ENCODE measurements around the gene TXNDC8.

TXNDC8 gene

DNA sequence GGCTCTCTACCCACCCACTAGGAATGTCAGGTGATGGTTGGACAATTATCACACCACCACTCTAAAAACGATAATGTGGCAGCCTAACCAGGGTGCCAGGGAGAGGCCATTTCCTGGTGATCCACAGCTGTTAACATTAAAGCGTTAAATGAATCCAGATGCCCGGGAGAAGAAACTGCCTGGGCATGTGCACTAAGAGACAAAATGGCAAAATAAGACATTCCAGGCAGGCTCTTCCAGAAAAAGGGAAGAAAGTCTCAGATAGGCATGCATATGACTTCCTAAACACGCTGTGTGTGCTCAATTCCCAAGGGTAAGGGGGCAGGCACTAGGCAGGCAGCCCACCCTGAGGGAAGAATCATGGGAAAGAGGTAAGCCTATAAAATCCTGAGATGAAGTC, 76.8 kb downstream of the TXNDC8 start:
- no peaks in the 10 kb centered on the region for H3K27me3 ChIP-seq
- H3K4me3 ChIP-seq: no peak overlapping the region
- H3K36me3 ChIP-seq: no peaks in the 10 kb centered on the region
- H3K9me3 ChIP-seq: no peaks in the 10 kb centered on the region
- intact Hi-C loops (cut with DNase I; ENCODE audit: low total_unique reads): no loop called here
- H3K4me1 ChIP-seq: peaks cover 0 to 11% (median 3%) of the 10 kb centered on the region in 4 donors
- TF ChIP-seq, protein P1, sequence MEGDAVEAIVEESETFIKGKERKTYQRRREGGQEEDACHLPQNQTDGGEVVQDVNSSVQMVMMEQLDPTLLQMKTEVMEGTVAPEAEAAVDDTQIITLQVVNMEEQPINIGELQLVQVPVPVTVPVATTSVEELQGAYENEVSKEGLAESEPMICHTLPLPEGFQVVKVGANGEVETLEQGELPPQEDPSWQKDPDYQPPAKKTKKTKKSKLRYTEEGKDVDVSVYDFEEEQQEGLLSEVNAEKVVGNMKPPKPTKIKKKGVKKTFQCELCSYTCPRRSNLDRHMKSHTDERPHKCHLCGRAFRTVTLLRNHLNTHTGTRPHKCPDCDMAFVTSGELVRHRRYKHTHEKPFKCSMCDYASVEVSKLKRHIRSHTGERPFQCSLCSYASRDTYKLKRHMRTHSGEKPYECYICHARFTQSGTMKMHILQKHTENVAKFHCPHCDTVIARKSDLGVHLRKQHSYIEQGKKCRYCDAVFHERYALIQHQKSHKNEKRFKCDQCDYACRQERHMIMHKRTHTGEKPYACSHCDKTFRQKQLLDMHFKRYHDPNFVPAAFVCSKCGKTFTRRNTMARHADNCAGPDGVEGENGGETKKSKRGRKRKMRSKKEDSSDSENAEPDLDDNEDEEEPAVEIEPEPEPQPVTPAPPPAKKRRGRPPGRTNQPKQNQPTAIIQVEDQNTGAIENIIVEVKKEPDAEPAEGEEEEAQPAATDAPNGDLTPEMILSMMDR (IDR thresholded peaks at IDR 0.05): no peak
- no peak for DNase-seq
- no peak overlapping the region for H3K27ac ChIP-seq

DNA sequence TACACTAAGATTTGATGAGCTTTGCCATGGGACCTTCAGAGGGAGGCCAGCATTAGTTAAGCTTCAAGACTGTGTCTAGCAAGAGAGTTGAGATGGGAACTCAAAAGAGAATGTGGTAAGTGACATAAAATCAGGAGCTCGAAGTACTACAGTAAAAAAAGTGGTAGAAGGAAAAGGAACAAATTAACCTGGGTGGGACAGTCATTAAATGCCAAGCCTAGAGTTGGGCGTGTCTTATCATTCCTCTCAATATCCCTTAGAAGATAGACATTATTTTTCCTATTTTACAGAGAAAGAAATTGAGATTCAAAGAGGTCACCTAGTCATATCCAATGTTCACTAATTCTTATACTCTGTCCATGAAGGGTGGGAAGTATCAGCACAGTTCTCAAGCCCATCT, 78.1 kb downstream of the TXNDC8 start:
- no peak overlapping the region for H3K27ac ChIP-seq
- H3K4me3 ChIP-seq: no peak overlapping the region
- H3K9me3 ChIP-seq: no peaks in the 10 kb centered on the region
- H3K27me3 ChIP-seq: no peaks in the 10 kb centered on the region
- intact Hi-C loops (cut with DNase I; ENCODE audit: low total_unique reads): no loop called here
- peaks cover 0 to 18% (median 8%) of the 10 kb centered on the region in 4 donors for H3K4me1 ChIP-seq
- DNase-seq: no peak
- no peaks in the 10 kb centered on the region for H3K36me3 ChIP-seq
- TF ChIP-seq, protein P1 (IDR thresholded peaks at IDR 0.05): no peak

DNA sequence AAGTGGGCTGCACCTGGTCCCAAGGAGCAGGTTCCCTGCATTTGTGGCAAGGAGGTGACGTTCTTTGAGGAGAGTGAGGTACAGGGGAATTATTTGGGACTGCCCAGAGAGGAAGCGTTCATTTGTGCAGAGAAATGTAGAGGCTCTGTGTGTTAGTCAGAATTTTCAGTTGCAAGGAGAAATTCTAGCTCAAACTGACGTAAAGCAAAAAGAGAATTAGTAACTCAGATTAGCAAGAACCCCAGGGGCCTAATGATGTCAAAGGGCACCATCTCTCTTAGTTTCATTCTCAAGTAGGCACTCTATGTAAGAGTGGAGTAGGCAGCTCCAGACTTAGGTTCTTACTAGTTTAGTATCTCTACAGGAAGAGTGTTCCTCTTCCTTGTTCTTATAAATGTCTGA, 79.0 kb downstream of the TXNDC8 start:
- no peaks in the 10 kb centered on the region for H3K9me3 ChIP-seq
- no peaks in the 10 kb centered on the region for H3K36me3 ChIP-seq
- no peak for DNase-seq
- no peaks in the 10 kb centered on the region for H3K27me3 ChIP-seq
- H3K4me1 ChIP-seq: peaks cover 0 to 21% (median 14%) of the 10 kb centered on the region in 4 donors
- TF ChIP-seq, protein P1 (IDR thresholded peaks at IDR 0.05): no peak
- intact Hi-C loops (cut with DNase I; ENCODE audit: low total_unique reads): no loop called here
- H3K27ac ChIP-seq: no peak overlapping the region
- no peak overlapping the region for H3K4me3 ChIP-seq

DNA sequence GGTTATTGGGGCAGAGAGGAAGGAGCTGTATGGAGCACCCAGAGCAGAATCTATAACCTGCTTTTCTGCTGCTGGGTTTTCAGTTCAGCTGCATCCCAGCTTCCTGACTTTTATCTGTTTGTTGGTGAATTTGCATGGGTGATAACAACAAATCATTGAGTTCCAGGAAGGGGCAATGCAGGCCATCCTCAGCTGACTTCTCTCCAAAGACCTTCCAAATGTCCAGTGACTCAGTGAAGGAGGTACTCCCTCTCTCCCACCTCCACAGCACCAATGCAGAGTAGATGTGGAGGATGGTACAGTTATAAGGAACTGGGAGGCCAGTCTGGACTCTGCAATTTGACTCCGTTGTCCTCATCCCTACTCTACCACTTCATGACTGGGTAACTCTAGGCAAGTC, 79.7 kb downstream of the TXNDC8 start:
- peaks cover 0 to 27% (median 14%) of the 10 kb centered on the region in 4 donors for H3K4me1 ChIP-seq
- H3K27me3 ChIP-seq: no peaks in the 10 kb centered on the region
- H3K36me3 ChIP-seq: no peaks in the 10 kb centered on the region
- TF ChIP-seq, protein P1 (IDR thresholded peaks at IDR 0.05): no peak
- H3K4me3 ChIP-seq: no peak overlapping the region
- intact Hi-C loops (cut with DNase I; ENCODE audit: low total_unique reads): no loop called here
- H3K9me3 ChIP-seq: no peaks in the 10 kb centered on the region
- DNase-seq: no peak
- H3K27ac ChIP-seq: peak overlapping the region in 1 of 2 donors; percentile 93

DNA sequence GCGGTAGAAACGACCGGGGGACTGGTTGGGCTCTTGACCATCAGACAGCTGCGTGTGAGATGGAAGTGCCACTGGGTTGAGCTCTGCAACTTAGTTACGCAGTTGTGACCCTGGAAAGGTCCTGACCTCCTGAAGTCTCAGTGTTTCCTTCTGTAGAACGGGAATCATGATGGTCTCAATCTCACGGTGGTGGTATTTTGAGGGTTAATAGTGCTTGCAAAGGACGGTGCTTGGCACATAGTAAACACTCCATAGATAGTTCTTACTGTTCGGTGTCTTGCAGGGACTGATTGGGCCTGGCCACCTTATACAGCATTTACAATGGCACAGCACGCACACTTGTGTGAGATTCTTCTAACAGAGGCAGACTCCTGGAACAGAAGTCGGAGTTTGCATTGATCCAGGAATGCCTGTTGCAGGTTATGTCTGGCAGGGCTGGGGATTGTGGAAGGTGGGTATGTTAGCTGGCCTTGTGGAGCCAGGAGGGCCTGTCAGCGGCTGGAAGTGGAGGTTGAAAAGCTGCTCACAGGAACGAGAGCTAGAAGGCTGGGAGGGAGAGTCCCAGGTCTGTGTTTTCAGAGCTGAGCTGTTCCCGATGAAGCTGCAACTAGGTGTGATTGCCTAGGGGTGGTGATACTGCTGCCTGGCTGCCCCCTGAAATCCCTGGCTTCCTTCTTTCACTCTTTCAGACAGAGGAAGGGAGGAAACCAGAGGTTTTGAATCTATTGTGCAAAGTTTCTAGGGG, 80.4 kb downstream of the TXNDC8 start:
- Histone ChIP-seq H3K4me1 (peaks cover 0 to 27% (median 14%) of the 10 kb centered on the region in 4 donors), H3K9me3 (no peaks in the 10 kb centered on the region), H3K36me3 (no peaks in the 10 kb centered on the region), H3K4me3 (peak overlapping the region; percentile 82 to 95), H3K27ac (peak overlapping the region; percentile 82 to 93), H3K27me3 (no peaks in the 10 kb centered on the region)
- intact Hi-C loops (cut with DNase I; ENCODE audit: low total_unique reads): no loop called here
- TF ChIP-seq, protein P1 (IDR thresholded peaks at IDR 0.05): no peak
- no peak for DNase-seq

Data from tibial artery (tissue), 4 donors.